Endothelial cell of umbilical vein (primary cell): ENCODE data around the gene GYG1. TPM values are rescaled to one million over a fixed set of nuclear protein-coding genes. Genes with fewer than 3 reads are reported as not detected.

Experiments
- BruUV-seq: library from RNA; stranded (reverse); fragments of 400-500 nt; replicated peaks from 2 replicates; lab custom pipeline; 2021; lab: Mats Ljungman, UMichigan
- CTCF ChIA-PET: fragments of 300-600, 350-600 bp; sonication (Branson Sonifier 250); formaldehyde crosslinking; loops from one replicate; lab custom pipeline; 2021; ENCODE audit warnings: antibody characterized with exemption, inconsistent platforms; lab: Charles Lee
- POLR2A ChIA-PET: fragments of 300-600, 350-600 bp; sonication (Branson Sonifier 250); formaldehyde crosslinking; loops from one replicate; lab custom pipeline; 2021; ENCODE audit warnings: antibody characterized with exemption, inconsistent platforms; lab: Charles Lee
- DNase-seq: peaks from one replicate; pipeline ENCODE4 v3.0.0-alpha.2; 2011; ENCODE audit warnings: low read depth, low spot score
- FAIRE-seq: peaks from 2 replicates; lab custom pipeline; 2011; peaks lifted over from hg19 to GRCh38; lab: Jason Lieb, UNC
- H2AFZ ChIP-seq: 2 replicates; pipeline ENCODE4 v1.6.0; 2012; ENCODE audit warnings: low read depth, low read length, control low read depth, inconsistent platforms
- H3K27ac ChIP-seq: 2 replicates; pipeline ENCODE4 v1.5.1; 2011; ENCODE audit warnings: low read depth, mild to moderate bottlenecking, control low read depth, low read length, moderate library complexity; ENCODE audit not compliant: insufficient read depth
- H3K27me3 ChIP-seq, 2 experiments: 2 replicates each; pipeline versions ENCODE4 v1.6.0 to v1.6.1; 2011; ENCODE audit warnings: low read length in 2 of 2, mixed read lengths in 1 of 2; ENCODE audit not compliant: control insufficient read depth in 2 of 2, insufficient read depth in 2 of 2
- H3K36me3 ChIP-seq, 2 experiments: 2 replicates in 1 of 2; 3 replicates in 1 of 2; pipeline ENCODE4 v1.5.1; 2011; ENCODE audit warnings: low read length in 2 of 2, mild to moderate bottlenecking in 1 of 2, moderate library complexity in 1 of 2; ENCODE audit not compliant: control insufficient read depth in 2 of 2, insufficient read depth in 2 of 2; ENCODE audit errors: extremely low read depth in 1 of 2
- H3K4me1 ChIP-seq: 3 replicates; pipeline ENCODE4 v1.5.1; 2011; ENCODE audit warnings: mild to moderate bottlenecking, low read length; ENCODE audit not compliant: control insufficient read depth, insufficient read depth; ENCODE audit errors: extremely low read depth
- H3K4me2 ChIP-seq: 2 replicates; pipeline ENCODE4 v1.6.1; 2011; ENCODE audit warnings: low read length, control low read depth, mixed read lengths; ENCODE audit not compliant: insufficient read depth
- H3K4me3 ChIP-seq, 3 experiments: fragments of 200-600 bp in 1 of 3; sonication (generic), shearing (Covaris generic) in 1 of 3; replicated peaks in 1 of 3; 2 replicates each; pipeline ENCODE4 v1.5.1; 2011 to 2016; ENCODE audit warnings: control low read depth in 3 of 3, low read length in 3 of 3, mild to moderate bottlenecking in 2 of 3, inconsistent platforms in 1 of 3, low read depth in 1 of 3, moderate library complexity in 1 of 3; ENCODE audit not compliant: insufficient read depth in 1 of 3
- H3K79me2 ChIP-seq: 2 replicates; pipeline ENCODE4 v1.6.0; 2012; ENCODE audit warnings: low read length, inconsistent platforms; ENCODE audit not compliant: control insufficient read depth, insufficient read depth
- H3K9ac ChIP-seq: replicated peaks from 2 replicates; pipeline ENCODE3; 2011; ENCODE audit warnings: low read length, control low read depth; ENCODE audit not compliant: insufficient read depth; ENCODE audit errors: extremely low read depth
- H3K9me1 ChIP-seq: replicated peaks from 3 replicates; pipeline ENCODE4 v1.6.0; 2011; ENCODE audit warnings: mild to moderate bottlenecking, low read length; ENCODE audit not compliant: control insufficient read depth, insufficient read depth; ENCODE audit errors: extremely low read depth
- H3K9me3 ChIP-seq: replicated peaks from 2 replicates; pipeline ENCODE4 v1.5.1; 2012; ENCODE audit warnings: low read length, inconsistent platforms; ENCODE audit not compliant: control insufficient read depth, insufficient read depth
- H4K20me1 ChIP-seq: replicated peaks from 2 replicates; pipeline ENCODE3; 2011; ENCODE audit warnings: mild to moderate bottlenecking, low read length; ENCODE audit not compliant: control insufficient read depth, insufficient read depth; ENCODE audit errors: extremely low read depth
- CTCF ChIP-seq, 2 donors: IDR thresholded peaks; 1 replicate in 1 of 2; 2 replicates in 1 of 2; pipeline ENCODE4 v1.5.1; 2011; ENCODE audit warnings: low read length in 2 of 2, mild to moderate bottlenecking in 2 of 2, moderate library complexity in 2 of 2, control low read depth in 1 of 2, inconsistent platforms in 1 of 2, low read depth in 1 of 2; ENCODE audit not compliant: insufficient read depth in 1 of 2; ENCODE audit errors: extremely low read depth in 1 of 2
- EZH2 ChIP-seq: IDR thresholded peaks from 2 replicates; pipeline ENCODE4 v1.6.1; 2012; ENCODE audit warnings: borderline replicate concordance, low read depth, mild to moderate bottlenecking, moderate library complexity, low read length, inconsistent platforms; ENCODE audit not compliant: severe bottlenecking
- FOS ChIP-seq: IDR thresholded peaks from 2 replicates; pipeline ENCODE4 v1.6.1; 2011; ENCODE audit warnings: mild to moderate bottlenecking, low read length, moderate library complexity, borderline replicate concordance; ENCODE audit not compliant: insufficient read depth
- GATA2 ChIP-seq: IDR thresholded peaks from 2 replicates; pipeline ENCODE4 v1.7.0; 2011; ENCODE audit warnings: low read depth, mild to moderate bottlenecking, moderate library complexity, mixed read lengths, low read length; ENCODE audit not compliant: insufficient read length, insufficient read depth
- JUN ChIP-seq: IDR thresholded peaks from 2 replicates; pipeline ENCODE4 v1.6.1; 2011; ENCODE audit warnings: borderline replicate concordance, low read depth; ENCODE audit not compliant: insufficient read length, insufficient read depth
- MAX ChIP-seq: IDR thresholded peaks from 2 replicates; pipeline ENCODE4 v1.6.1; 2011; ENCODE audit not compliant: insufficient read depth, insufficient read length
- MYC ChIP-seq: IDR thresholded peaks from one replicate; pipeline ENCODE4 v1.6.1; 2011; ENCODE audit warnings: mild to moderate bottlenecking, low read depth, low read length
- POLR2A ChIP-seq: IDR thresholded peaks from 2 replicates; pipeline ENCODE4 v1.6.1; 2012; ENCODE audit warnings: low read depth, mild to moderate bottlenecking, control low read depth, low read length
- POLR2AphosphoS5 ChIP-seq: IDR thresholded peaks from 2 replicates; pipeline ENCODE4 v1.6.1; 2012; ENCODE audit warnings: low read depth, mild to moderate bottlenecking, control low read depth, low read length, moderate library complexity; ENCODE audit not compliant: insufficient read depth
- dilution Hi-C: fragments of 300-500 bp; cut with MboI; formaldehyde crosslinking; loops from one replicate; pipeline ENCODE4 v1.15.0; 2019; ENCODE audit warnings: low sequenced_read_pairs; ENCODE audit not compliant: extremely low pct_ligation_motif_present
- intact Hi-C: fragments of 100-400 bp; cut with micrococcal nuclease; formaldehyde crosslinking; loops from one replicate; pipeline ENCODE4 v1.10.0; 2022
- polyA plus RNA-seq, 4 experiments: library from polyadenylated mRNA; depleted of rRNA in 3 of 4; stranded (reverse) in 3 of 4; unstranded in 1 of 4; fragments of >200 nt; gene quantifications; 2 replicates each; pipeline versions ENCODE4 v1.2.1 to v1.2.3, GENCODE V29; 2011 to 2012; ENCODE audit warnings: missing spikeins in 1 of 4
- total RNA-seq: library from RNA; stranded (reverse); gene quantifications from 2 replicates; pipeline ENCODE4 v1.2.3, GENCODE V29; 2021

GYG1 gene
- total and polyA plus RNA-seq, 2 donors (not counting 3 experiments of a cell fraction or from before 2014, with no cell fraction given): 24.7 to 58.5 TPM

GRCh38 chr3:149020196-149020838 lies 29.0 kb downstream of the GYG1 start:
- no peak overlapping the region for H3K27ac ChIP-seq
- FAIRE-seq (no peak), DNase-seq (peak; percentile 71)
- ChIA-PET CTCF (interaction anchor here (1.1 to 1.3 kb wide), 2 partner anchors 20 to 28 kb away, joined by 3 read pairs; no protein-coding TSS in a partner anchor), POLR2A (no interaction called here)
- dilution Hi-C loops: no loop called here
- H3K79me2 ChIP-seq: no peaks in the 10 kb centered on the region
- H3K4me2 ChIP-seq: no peak overlapping the region
- TF ChIP-seq GATA2 (no peak), EZH2 (no peak), POLR2AphosphoS5 (no peak), CTCF (IDR thresholded peaks at IDR 0.05; ENCODE audit: extremely low read depth in 1 of 2, insufficient read depth in 1 of 2, low read depth in 1 of 2, low read length in 2 of 2) (no peak), POLR2A (no peak), FOS (no peak), MAX (no peak), MYC (no peak), JUN (no peak)
- no peak overlapping the region for H3K4me3 ChIP-seq
- H2AFZ ChIP-seq: no peak overlapping the region
- no TSS peak for BruUV-seq
- H4K20me1 ChIP-seq: no peaks in the 10 kb centered on the region
- H3K4me1 ChIP-seq: peaks cover 9% of the 10 kb centered on the region
- H3K36me3 ChIP-seq: peaks cover 6 to 14% of the 10 kb centered on the region in 2 experiments
- no peaks in the 10 kb centered on the region for H3K9me1 ChIP-seq
- H3K9me3 ChIP-seq: no peaks in the 10 kb centered on the region
- intact Hi-C loops: no loop called here
- H3K9ac ChIP-seq: no peak overlapping the region
- no peaks in the 10 kb centered on the region for H3K27me3 ChIP-seq
